HG02798 (cell line): ENCODE results near the gene SPINK4.

Experiments used
- ATAC-seq: cut with Tn5 transposase; IDR thresholded peaks from one replicate; pipeline ENCODE4 v1.9.1; 2021; ENCODE audit warnings: mild to moderate bottlenecking; ENCODE audit not compliant: unreplicated experiment, poor library complexity

The SPINK4 gene

GRCh38 chr9:33239921-33240320, at the start of gene SPINK4:
Gene SPINK4, plus strand, starts transcription at chr9:33240167. Its CDS starts 42 bp downstream, at chr9:33240209.
- no peak for ATAC-seq

DNA sequence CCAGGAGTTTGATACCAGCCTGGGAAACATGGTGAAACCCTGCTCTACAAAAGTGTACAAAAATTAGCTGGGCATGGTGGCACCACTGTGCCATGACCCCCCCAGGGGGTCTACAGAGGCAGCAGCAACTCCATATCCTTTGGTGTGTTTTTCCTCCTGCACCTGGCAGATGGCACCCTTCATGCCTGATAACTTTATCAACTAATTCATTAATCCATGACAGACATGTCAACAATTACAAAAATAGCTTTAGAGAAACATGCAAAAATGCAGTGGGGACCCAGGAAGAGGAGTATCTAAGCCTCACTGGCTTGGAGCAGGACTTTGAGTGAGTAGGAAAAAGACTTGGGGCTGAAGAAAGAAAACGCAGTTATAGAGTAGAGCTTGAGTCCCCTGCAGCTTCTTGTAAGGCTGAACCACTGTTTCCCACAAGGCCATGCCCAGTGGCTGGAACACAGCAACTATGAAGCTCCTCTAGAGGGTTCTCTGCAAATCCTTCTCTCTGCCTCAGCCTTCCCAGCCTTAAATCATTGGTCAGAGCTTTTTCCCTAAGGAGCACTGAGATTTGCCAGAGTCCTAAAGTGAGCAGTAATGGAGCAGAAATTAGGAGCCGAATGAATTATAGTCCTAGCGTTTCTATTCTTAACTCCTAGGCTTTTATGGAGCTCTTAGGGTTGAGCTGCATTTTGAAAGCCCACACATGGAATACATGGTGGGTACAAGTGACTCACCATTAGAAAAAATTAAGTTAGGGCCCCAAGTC, 47.3 kb upstream of the SPINK4 start:
- ATAC-seq, result no peak

GRCh38 chr9:33193818-33194217, 46.1 kb upstream of the SPINK4 start:
- ATAC-seq, result no peak

- no peak for ATAC-seq
Observed at GRCh38 chr9:33196736-33197135, 43.2 kb upstream of the SPINK4 start.

GRCh38 chr9:33197279-33198152, 42.5 kb upstream of the SPINK4 start:
- ATAC-seq, result no peak

GRCh38 chr9:33198165-33198564, 41.8 kb upstream of the SPINK4 start:
- no peak for ATAC-seq

DNA sequence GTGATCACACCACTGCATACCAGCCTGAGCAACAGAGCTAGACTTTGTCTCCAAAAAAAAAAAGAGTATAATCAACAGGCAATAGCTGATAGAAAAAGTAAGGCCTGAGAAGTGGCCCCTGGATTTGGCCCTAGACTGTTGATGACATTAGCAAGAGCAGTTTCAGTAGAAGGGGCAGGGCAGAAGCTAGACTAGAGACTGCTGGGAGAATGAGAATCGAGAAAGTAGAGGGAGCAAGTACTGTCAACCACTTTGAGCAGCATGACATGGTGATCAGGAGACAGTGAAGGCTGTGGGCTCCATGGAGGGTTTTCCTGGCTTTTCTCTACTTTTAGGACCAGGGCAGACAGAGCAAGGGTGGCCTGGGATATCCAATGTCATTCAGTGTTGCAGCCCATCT, 37.9 kb upstream of the SPINK4 start:
- peak; percentile 66 for ATAC-seq

DNA sequence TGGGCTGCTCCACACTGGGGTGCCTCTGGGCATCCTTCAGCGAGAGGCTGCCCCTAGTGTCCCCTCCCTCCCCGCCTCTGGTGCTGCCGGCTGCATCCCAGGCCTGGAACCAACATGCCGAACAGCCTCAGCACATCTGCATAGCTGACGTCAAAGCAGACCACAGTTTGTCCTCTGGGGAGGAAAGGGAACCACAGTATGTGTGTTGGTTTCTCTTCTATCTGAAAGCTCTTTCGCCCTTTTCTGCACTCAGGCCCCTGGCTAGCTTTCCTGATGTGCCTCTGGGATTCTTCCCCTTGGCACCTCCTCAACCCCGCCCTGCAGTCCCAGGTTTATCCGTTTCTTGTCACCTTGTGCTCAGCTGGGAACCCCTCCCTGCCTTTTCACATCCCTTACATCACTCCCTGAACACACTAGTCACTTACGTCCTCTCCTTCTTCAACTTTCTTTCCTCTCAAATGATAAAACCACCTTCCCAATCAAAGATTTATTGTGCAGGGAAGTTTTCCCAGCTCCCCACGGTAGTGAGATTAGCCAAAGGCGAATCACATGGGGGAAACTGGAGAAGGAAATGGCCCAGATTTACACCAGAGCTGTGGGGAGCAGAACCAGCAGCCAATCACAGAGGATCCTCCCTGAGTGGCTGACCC, 37.3 kb upstream of the SPINK4 start:
- peak; percentile 99 for ATAC-seq

DNA sequence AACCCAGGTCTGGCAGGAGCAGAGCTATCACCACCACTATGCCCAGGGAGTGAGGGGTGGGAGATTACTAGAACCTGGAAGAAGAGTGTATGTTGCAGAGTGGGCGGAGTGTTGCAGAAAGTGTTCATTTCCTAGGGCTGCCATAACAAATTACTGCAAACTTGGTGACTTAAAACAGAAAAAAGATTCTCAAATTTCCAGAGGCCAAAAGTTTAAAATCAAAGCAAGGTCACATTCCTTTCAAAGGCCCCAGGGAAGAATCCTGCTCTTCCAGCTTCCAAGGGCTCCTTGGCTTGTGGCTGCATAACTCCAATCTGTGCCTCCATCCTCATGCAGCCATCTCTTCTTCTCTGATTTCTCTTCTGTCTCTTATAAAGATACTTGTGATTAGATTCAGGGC, 30.6 kb upstream of the SPINK4 start:
- ATAC-seq, result no peak

DNA sequence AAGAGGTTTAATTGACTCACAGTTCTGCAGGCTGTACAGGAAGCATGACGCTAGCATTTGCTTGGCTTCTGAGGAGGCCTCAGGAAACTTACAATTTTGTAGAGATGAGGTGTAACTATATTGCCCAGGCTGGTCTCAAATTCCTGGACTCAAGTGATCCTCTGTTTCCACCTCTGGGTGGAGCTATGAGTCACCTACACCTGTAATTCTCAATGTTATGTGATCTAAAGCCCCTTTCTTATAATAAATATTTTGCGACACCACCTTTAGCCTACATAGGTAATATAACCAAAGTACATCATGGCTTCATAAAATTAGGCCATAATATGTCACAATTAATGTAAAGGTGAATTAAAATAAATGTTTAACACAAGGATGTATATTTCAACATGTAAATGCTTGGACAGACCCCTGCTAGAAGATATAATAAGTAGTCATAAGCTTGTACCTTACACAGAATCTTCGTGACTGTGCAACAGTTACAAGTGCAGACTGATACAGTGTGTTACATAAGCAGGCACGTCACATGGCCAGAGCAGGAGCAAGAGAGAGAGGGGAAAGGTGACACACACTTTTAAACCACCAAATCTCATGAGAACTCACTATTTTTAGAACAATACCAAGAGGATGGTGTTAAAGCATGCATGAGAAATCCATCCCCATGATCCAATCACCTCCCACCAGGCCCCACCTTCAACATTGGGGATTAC, 29.8 kb upstream of the SPINK4 start:
- no peak for ATAC-seq

DNA sequence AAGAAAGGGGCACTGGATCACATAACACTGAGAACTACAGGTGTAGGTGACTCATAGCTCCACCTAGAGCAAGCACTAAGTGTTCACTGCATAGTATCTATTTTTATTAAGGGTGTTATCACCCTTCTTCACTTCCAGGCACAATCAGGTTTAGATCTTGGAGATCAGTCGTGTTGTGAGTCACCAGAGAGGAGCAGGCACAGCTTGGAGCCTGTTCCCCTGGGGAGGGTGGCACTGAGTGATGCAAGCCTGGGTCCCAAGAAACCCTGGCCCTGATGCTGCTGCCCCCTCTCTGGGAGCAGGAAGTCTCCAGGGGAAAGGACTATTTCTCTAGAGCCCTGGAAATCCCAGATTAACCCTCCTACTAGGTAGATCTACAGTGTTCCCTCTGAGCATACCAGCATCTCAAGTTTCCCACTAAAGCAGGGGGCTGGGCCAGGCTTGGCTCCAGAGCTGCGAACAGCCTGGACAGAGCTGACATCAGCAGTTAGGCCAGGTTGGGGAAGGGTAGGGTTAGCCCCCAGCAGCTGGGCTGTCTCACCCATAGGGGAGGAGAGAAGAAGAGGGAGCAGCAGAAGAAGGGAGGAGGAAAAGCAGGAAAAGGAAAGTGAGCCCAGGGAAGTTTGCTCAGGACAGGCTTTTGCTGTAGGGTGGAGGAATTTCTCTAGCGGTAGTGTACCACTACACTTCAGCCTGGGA, 28.1 kb upstream of the SPINK4 start:
- no peak for ATAC-seq

GRCh38 chr9:33220681-33221567, 19.0 kb upstream of the SPINK4 start:
- ATAC-seq, result no peak

DNA sequence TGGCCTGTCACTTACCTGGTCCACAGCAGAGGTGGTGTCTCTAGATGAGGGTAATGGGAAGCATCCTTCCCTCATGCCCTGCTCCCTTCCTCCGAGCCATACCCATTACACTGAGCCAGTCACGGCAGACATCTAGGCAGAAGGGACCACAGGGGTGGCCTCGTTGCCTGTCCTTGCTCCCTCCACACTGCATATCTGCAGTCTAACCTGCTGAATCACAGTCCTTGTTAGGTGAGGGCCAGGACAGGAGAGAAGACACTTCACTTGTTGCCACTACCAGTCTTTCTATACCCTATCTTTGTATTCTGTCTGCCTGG, 18.4 kb upstream of the SPINK4 start:
- no peak for ATAC-seq

DNA sequence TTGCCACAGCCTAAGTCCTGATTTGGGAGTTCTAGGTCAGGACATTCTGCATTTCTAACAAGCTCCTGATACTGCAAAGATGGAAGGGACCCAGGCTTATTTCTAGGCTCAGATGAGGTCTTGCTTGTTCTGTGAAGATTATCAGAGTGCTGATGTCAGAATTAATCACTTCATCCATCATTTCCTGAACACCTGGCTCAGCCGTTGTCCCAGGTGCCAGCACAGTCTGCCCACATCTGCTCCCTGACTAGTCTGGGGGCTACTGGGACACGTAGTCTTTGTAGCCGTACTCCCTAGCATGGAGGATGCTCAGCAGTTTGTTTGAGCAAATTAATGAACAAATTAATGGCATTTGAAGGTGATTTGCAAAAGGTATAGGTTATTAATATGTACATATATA, 17.9 kb upstream of the SPINK4 start:
- no peak for ATAC-seq

GRCh38 chr9:33223696-33224095, 16.3 kb upstream of the SPINK4 start:
- ATAC-seq, result no peak

GRCh38 chr9:33225319-33226147, 14.4 kb upstream of the SPINK4 start:
- ATAC-seq, result no peak

- no peak for ATAC-seq
Observed at GRCh38 chr9:33227008-33227398, 13.0 kb upstream of the SPINK4 start.

DNA sequence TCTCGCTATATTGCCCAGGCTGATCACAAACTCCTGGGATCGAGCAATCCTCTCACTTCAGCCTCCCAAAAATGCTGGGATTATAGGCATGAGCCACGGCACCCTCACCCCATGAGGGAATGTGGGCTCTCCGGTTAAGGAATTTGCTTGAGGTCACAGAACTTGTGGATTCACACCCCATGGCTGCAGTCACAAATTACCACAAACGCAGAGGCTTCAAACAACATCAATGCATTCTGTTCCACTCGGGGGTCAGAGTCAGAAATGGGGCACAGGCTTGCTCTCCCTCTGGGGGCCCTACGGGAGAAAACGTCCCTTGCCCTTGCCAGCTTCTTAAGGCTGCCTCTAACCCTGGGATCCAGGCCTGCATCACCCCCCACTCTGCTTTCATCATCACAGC, 12.2 kb upstream of the SPINK4 start:
- no peak for ATAC-seq
